ENCODE results near the gene ABCC2.

DNA sequence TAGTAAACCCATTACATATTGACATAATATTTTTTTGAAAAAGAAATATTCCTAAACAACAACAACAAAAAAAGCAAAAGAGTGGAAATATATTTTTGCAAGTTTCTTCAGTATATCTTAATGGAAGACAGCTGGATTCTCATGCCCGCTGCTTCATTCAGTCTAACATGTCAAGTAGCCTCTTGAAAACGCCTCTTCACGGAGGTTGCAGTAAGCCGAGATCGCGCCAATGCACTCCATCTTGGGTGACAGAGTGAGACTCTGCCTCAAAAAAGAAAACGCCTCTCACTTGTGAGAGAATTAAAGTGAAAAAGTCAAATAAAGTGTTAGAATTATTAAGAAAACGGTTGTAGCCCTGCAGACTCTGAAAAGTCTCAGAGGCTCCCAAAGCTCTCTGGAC, 49.1 kb upstream of the ABCC2 start:
- TF ChIP-seq, protein P1, sequence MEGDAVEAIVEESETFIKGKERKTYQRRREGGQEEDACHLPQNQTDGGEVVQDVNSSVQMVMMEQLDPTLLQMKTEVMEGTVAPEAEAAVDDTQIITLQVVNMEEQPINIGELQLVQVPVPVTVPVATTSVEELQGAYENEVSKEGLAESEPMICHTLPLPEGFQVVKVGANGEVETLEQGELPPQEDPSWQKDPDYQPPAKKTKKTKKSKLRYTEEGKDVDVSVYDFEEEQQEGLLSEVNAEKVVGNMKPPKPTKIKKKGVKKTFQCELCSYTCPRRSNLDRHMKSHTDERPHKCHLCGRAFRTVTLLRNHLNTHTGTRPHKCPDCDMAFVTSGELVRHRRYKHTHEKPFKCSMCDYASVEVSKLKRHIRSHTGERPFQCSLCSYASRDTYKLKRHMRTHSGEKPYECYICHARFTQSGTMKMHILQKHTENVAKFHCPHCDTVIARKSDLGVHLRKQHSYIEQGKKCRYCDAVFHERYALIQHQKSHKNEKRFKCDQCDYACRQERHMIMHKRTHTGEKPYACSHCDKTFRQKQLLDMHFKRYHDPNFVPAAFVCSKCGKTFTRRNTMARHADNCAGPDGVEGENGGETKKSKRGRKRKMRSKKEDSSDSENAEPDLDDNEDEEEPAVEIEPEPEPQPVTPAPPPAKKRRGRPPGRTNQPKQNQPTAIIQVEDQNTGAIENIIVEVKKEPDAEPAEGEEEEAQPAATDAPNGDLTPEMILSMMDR (IDR thresholded peaks at IDR 0.05; ENCODE audit: poor library complexity, severe bottlenecking), result no peak
- no peak for TF ChIP-seq POLR2AphosphoS5 (IDR thresholded peaks at IDR 0.05)
